ENCODE measurements around the gene MEF2B. TPM values are rescaled to one million over a fixed set of nuclear protein-coding genes. Genes with fewer than 3 reads are reported as not detected.

Gene MEF2B
- total RNA-seq, 4 donors from 2014 or later = 0.88 TPM; not detected in 3

DNA sequence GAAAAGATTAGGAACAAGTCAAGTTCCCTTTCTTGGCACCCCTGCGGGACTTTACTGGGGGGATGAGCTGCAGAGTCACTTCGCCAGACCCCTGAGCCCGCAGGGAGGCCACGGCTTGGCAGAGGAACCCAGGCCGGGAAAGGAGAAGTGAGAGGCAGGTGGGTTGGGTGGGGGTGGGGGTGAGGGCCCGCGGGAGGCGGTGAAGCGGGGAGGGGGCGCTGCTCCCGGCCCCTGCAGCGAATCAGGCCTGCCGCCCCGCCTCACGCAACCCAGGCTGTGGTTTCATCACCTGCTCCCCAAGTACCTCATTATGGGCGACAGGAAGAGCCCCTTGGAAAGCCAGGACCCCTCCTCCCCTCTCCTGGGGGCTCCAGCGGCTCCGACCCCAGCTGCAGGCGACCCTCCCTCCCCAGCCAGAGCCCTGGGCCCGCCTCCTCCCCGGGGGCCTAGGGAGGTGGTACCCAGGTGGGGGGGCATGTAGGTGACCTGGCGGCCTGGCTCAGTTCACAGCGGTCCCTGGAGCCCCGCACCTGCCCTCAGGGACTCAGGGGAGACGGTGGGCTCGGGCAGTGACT, 9.5 kb downstream of the MEF2B start:
- TF ChIP-seq, protein P1, sequence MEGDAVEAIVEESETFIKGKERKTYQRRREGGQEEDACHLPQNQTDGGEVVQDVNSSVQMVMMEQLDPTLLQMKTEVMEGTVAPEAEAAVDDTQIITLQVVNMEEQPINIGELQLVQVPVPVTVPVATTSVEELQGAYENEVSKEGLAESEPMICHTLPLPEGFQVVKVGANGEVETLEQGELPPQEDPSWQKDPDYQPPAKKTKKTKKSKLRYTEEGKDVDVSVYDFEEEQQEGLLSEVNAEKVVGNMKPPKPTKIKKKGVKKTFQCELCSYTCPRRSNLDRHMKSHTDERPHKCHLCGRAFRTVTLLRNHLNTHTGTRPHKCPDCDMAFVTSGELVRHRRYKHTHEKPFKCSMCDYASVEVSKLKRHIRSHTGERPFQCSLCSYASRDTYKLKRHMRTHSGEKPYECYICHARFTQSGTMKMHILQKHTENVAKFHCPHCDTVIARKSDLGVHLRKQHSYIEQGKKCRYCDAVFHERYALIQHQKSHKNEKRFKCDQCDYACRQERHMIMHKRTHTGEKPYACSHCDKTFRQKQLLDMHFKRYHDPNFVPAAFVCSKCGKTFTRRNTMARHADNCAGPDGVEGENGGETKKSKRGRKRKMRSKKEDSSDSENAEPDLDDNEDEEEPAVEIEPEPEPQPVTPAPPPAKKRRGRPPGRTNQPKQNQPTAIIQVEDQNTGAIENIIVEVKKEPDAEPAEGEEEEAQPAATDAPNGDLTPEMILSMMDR (IDR thresholded peaks at IDR 0.05; ENCODE audit: low read depth) = no peak

DNA sequence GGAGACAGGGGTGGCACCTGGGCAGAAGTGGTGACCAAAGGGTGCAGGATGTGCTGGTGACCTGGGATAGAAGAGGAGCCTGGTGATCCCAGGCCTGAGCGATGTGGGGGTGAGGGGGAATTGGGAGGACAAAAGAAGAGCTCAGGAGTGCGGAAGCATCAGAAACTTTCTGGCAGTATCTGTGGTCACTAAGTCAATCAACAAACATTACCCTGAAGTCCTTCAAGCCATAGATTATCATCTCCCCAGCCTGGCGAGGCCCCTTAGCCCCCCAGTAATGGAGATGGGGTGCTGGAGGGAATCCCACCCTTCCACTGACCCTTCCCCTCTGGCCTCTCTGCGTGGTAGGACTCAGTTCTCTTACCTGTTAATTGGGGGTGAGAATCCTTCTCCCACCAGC, 10.5 kb downstream of the MEF2B start:
- TF ChIP-seq, protein P1 (IDR thresholded peaks at IDR 0.05; ENCODE audit: low read depth) = no peak

DNA sequence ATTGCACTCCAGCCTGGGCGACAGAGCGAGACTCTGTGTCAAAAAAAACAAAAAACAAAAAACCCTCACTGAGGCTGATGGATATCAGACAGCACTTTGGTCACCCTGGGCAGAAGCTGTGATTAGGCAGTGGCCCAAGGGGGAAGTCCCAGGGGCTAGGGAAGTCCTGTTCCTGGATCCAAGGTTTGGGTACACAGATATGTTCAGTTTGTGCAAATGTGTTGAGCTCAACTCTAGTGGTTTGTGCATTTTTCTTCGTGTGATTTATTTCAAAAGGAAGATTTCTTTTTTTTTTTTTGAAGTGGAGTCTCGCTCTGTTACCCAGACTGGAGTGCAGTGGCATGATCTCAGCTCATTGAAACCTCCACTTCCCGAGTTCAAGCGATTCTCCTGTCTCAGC, 12.3 kb downstream of the MEF2B start:
- TF ChIP-seq, protein P1 (IDR thresholded peaks at IDR 0.05; ENCODE audit: low read depth) = no peak

- TF ChIP-seq, protein P1 (IDR thresholded peaks at IDR 0.05; ENCODE audit: low read depth) = no peak
These were observed 14.4 kb downstream of the MEF2B start for GRCh38 chr19:19155495-19156219.

DNA sequence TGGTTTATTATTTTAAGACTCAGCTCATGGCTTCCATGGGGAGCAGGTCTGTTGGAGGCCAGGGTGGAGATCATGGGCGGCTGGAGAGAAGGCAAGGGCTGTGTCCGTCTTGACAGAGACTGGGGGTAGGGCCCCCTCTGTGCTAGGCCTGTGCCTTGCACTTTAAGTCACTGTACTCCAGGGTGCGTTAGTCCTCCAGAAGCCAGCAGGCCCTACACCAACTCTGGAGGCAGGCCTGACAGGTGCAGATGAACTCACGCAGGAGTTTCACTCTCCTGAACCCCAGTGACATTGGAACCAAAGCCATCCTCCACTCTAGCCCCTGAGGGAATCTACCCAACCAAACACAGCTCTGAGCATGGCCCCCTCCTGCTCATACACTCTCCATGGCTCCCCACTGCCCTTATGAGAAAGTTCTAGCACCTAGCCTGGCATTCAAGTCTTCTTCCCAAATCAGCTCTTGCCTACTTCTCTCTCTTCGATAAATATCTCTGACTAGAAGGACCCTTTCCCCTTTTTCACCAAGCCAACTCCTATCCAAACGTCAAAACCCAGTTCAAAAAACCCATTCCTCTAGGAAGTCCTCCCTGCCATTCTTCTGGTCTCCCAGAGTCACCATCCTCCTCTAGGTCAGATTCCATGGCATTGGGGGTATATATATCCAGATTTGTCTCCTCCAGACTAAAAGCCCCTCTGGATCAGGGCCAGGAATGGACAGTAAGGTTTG, 15.1 kb downstream of the MEF2B start:
- TF ChIP-seq, protein P1 (IDR thresholded peaks at IDR 0.05; ENCODE audit: low read depth) = no peak

DNA sequence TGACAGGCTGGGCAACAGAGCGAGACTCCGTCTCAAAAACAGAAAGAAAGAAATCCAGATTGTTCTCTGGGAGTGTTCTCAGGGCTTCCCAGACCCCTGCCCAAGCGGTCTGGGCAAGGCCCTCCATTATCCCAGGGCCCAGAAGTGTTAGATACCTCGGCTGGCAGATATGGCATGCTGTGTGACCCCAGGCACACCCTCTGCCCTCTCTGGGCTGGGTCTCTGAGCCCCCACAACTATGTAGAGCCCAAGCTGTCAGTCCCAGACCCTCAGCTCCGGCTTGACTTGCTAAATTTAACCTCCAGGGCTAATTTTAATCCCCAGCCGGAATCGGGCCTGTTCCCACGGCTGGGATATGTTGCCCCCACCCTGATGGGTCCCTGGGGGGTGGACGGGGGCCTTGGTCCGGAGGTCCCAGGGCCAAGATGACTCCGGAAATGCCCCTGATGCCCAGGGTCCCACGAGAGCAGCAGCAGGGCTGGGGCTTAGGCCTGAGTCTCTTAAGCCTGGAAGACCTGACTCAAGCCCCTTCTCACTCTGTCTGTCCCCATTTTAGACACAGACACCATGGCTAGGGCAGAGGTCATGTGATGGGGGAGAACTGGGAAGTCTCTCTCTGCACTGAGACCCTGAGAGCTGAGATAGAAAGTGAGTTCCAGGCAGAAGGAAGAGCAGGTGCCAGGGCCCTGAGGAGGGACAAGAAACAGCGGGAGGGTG, 17.2 kb downstream of the MEF2B start:
- TF ChIP-seq, protein P1 (IDR thresholded peaks at IDR 0.05; ENCODE audit: low read depth) = no peak

DNA sequence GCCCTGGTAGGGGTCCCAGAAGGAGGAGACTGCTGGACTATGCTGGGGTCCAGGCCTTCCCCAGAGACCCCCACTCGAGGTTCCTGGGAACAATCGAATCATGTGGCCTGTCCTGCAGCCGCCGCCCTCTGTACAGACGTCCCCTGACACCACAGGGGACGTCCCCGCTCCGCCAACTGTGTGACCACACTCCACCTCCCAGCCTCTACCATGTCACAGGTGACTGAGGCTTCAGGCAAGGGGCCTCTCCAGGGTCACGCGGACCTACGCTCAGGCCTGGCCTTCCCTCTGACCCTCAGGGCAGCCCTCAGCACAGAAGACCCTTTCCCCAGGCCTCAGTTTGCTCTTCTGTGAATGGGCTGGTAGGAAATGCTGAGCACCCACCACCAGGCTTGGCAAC, 18.6 kb downstream of the MEF2B start:
- TF ChIP-seq, protein P1 (IDR thresholded peaks at IDR 0.05; ENCODE audit: low read depth) = no peak
